ENCODE data around the gene SCGB3A2.
A peak's percentile ranks its signal among the peaks of the same experiment; 100 is the strongest.

Gene SCGB3A2

DNA sequence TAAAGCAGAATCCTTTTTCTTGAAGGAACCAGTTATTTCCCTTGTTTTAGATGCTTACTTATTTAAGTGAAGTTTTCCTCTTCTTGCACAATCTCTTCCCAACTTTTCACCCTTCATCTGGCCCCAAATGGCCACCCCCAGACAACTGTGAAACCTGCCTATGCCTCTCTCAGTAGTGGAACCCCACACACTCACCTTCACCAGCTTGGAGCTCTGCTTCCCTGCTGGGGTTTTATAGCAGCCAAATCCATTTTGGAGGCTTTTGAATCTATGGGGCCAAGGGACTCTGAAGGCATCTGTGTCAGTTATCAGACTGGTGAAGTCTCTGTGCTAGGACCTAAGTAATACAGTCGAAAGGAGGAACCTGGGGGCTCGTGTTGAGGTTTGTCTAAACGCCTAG lies 24.2 kb upstream of the SCGB3A2 start:
- DNase-seq (ENCODE audit: low read depth) = no peak
- TF ChIP-seq, protein P1, sequence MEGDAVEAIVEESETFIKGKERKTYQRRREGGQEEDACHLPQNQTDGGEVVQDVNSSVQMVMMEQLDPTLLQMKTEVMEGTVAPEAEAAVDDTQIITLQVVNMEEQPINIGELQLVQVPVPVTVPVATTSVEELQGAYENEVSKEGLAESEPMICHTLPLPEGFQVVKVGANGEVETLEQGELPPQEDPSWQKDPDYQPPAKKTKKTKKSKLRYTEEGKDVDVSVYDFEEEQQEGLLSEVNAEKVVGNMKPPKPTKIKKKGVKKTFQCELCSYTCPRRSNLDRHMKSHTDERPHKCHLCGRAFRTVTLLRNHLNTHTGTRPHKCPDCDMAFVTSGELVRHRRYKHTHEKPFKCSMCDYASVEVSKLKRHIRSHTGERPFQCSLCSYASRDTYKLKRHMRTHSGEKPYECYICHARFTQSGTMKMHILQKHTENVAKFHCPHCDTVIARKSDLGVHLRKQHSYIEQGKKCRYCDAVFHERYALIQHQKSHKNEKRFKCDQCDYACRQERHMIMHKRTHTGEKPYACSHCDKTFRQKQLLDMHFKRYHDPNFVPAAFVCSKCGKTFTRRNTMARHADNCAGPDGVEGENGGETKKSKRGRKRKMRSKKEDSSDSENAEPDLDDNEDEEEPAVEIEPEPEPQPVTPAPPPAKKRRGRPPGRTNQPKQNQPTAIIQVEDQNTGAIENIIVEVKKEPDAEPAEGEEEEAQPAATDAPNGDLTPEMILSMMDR (IDR thresholded peaks at IDR 0.05; ENCODE audit: insufficient read depth, low read depth, low read length, missing control alignments) = no peak
- no peak overlapping the region for H3K4me3 ChIP-seq (ENCODE audit: low read depth, low read length)

DNA sequence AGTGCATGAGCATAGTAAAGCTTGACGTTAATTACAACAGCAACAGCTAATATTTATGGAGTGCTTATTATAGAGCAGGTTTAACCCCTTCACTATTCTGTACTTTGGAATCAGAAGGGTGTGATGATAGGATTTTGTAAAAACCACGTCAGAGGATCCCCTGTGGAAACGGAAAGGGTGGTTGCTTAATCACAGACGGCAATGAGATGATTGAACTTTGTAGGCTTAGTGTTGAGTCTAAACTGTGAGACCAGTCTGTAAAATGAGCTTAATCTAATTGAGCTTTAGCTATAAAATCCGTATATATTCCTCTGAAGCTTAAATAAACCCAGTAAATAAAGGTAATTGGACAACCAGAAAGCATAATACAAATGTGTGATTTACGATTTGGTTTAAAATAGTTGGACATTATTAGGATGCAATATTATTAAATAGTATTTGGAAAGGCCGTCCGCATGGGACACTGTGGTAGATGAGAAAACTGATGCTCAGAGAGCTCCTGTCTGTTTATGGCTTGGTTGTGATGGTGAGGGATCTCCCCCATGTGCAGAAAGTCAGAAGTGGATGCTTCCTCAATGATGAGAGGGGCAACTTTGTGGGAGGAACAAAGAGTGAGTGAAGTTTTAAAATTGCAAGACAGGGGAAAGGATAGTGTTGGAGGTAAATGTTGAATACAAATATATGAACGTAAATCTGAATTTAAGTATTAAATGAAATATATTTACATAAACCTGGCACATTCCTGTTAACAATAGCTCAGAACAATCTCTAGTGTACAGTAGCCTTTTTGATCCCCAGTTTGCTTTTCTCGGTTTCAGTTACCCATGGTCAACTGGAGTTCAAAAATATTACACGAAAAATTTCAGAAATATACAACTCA lies 23.4 kb upstream of the SCGB3A2 start:
- no peak overlapping the region for H3K4me3 ChIP-seq (ENCODE audit: low read depth, low read length)
- TF ChIP-seq, protein P1 (IDR thresholded peaks at IDR 0.05; ENCODE audit: insufficient read depth, low read depth, low read length, missing control alignments) = no peak
- DNase-seq (ENCODE audit: low read depth) = no peak

DNA sequence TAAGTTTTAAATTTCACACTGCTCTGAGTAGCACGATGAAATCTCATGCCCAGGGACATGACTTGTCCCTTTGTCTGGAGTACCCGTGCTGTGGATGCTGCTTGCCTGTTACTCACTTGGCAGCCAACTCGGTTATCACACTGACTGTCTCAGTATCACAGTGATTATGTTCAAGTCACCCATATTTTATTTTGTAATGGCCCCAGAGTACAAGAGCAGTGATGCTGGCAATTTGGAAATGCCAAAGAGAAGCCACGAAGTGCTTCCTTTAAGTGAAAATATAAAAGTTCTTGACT lies 22.8 kb upstream of the SCGB3A2 start:
- no peak overlapping the region for H3K4me3 ChIP-seq (ENCODE audit: low read depth, low read length)
- DNase-seq (ENCODE audit: low read depth) = no peak
- TF ChIP-seq, protein P1 (IDR thresholded peaks at IDR 0.05; ENCODE audit: insufficient read depth, low read depth, low read length, missing control alignments) = no peak

DNA sequence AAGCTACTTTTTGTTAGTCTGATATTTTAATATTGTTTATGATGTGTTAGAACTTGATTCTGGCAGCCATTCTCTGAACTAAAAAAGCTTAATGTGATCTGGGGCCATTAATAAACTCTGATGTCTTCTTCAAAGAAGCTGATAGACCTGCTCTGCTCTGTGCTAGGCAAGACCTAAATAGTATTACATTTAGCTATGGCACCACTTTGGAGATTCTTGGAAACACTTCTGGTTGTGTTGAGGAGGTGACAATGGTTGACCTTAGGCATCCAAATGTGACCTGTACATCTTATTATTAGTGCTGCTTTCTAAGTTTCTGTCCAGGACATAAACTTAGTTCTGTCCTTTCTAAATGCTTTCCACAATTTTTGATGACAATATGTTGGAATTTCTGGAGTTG lies 21.7 kb upstream of the SCGB3A2 start:
- no peak for DNase-seq (ENCODE audit: low read depth)
- TF ChIP-seq, protein P1 (IDR thresholded peaks at IDR 0.05; ENCODE audit: insufficient read depth, low read depth, low read length, missing control alignments) = no peak
- no peak overlapping the region for H3K4me3 ChIP-seq (ENCODE audit: low read depth, low read length)

DNA sequence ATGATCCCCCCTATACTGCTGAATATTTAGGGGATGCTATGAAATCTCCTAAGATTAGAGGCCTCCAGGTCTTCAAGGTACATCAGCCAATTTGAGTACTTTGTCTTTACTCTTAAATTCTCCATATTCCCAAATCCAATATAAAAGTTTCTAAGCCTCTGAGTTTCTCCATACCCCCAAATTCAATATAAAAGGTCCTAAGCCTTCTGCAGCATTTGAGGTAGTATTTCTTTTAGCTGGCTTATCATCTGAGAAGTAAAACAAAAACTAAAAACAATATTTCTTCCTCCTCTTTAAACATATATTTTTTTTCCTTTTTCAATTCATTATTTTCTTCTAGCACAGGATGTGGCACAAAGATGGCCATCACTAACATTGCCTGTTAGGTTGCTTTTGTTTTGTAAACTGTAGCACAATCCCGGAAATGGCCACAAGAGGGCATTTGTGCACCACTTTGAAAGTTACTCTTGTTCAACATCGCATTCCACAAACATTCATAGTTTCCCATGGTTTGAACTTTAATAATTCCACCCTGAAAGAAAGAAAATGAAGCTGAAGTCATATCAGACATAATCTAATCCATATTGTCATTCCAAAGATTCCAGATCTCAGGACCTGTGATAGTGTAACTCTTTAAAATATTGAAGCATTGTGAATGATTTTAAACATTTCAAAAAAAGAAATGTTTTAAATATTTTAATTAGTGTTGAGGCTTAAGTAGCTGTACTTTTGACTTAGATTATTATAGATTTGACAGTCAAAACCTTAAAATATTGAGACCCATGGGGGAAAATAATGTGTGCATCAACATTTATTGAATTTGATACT lies 21.0 kb upstream of the SCGB3A2 start:
- peak; percentile 61 for DNase-seq (ENCODE audit: low read depth)
- TF ChIP-seq, protein P1 (IDR thresholded peaks at IDR 0.05; ENCODE audit: insufficient read depth, low read depth, low read length, missing control alignments) = peak; percentile 81
- no peak overlapping the region for H3K4me3 ChIP-seq (ENCODE audit: low read depth, low read length)

DNA sequence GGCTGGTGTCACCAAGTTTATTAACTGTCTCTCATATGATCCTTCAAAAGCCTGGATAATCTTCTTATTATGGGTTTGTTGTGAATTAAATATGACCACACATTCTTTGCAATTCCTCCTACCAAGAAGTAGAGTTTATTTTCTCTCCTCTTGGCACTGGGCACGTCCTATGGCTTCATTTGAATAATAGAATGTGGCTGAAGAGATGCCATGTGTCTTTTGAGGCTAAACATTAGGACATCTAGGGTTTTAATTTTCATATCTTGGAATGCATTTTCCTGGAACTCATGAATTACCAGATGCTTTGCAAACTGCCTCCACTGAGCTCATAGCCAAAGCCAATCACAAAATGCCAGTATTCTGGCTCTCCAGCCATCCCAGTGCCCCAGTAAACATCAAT lies 19.9 kb upstream of the SCGB3A2 start:
- no peak for DNase-seq (ENCODE audit: low read depth)
- no peak overlapping the region for H3K4me3 ChIP-seq (ENCODE audit: low read depth, low read length)
- TF ChIP-seq, protein P1 (IDR thresholded peaks at IDR 0.05; ENCODE audit: insufficient read depth, low read depth, low read length, missing control alignments) = no peak

All from GM12865 (cell line).